ENCODE measurements around the gene BCKDK. TPM values are rescaled to one million over a fixed set of nuclear protein-coding genes. Genes with fewer than 3 reads are reported as not detected.
"Not testable (repeated sequence)": the region's sequence is repeated elsewhere in the genome, so short reads cannot be mapped to it uniquely, and the experiment has no call there.

BCKDK gene
- total RNA-seq, 1 donor = 30.0 TPM

GRCh38 chr16:31136287-31136662 is 28.1 kb downstream of the BCKDK start:
- Histone ChIP-seq H3K9me3 (ENCODE audit: low read depth, low read length) (no peaks in the 10 kb centered on the region), H3K4me1 (ENCODE audit: insufficient read depth, low read length) (peaks cover 11% of the 10 kb centered on the region), H4K20me1 (ENCODE audit: insufficient read depth, low read length) (no peaks in the 10 kb centered on the region), H3K36me3 (ENCODE audit: insufficient read depth, low read length) (no peaks in the 10 kb centered on the region), H3K4me3 (ENCODE audit: insufficient read depth, low read length) (no peak overlapping the region), H3K4me2 (ENCODE audit: insufficient read depth, low read length) (no peak overlapping the region), H3K27me3 (ENCODE audit: insufficient read depth, low read length) (peaks cover 4% of the 10 kb centered on the region), H2AFZ (ENCODE audit: low read length) (no peak overlapping the region), H3K79me2 (ENCODE audit: insufficient read depth, low read length) (no peaks in the 10 kb centered on the region), H3K27ac (ENCODE audit: low read depth, low read length) (no peak overlapping the region)
- TF ChIP-seq, protein P1, sequence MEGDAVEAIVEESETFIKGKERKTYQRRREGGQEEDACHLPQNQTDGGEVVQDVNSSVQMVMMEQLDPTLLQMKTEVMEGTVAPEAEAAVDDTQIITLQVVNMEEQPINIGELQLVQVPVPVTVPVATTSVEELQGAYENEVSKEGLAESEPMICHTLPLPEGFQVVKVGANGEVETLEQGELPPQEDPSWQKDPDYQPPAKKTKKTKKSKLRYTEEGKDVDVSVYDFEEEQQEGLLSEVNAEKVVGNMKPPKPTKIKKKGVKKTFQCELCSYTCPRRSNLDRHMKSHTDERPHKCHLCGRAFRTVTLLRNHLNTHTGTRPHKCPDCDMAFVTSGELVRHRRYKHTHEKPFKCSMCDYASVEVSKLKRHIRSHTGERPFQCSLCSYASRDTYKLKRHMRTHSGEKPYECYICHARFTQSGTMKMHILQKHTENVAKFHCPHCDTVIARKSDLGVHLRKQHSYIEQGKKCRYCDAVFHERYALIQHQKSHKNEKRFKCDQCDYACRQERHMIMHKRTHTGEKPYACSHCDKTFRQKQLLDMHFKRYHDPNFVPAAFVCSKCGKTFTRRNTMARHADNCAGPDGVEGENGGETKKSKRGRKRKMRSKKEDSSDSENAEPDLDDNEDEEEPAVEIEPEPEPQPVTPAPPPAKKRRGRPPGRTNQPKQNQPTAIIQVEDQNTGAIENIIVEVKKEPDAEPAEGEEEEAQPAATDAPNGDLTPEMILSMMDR (IDR thresholded peaks at IDR 0.05; ENCODE audit: extremely low read depth, low read depth, low read length) = no peak
- DNase-seq (ENCODE audit: insufficient read length, low spot score, missing footprints) = peak; percentile 57

- not testable (repeated sequence) for H3K27ac ChIP-seq (ENCODE audit: low read depth, low read length); DNase-seq (ENCODE audit: insufficient read length, low spot score, missing footprints); H3K4me3 ChIP-seq (ENCODE audit: insufficient read depth, low read length); H2AFZ ChIP-seq (ENCODE audit: low read length); H3K27me3 ChIP-seq (ENCODE audit: insufficient read depth, low read length); H3K4me2 ChIP-seq (ENCODE audit: insufficient read depth, low read length); H4K20me1 ChIP-seq (ENCODE audit: insufficient read depth, low read length); H3K9me3 ChIP-seq (ENCODE audit: low read depth, low read length); H3K79me2 ChIP-seq (ENCODE audit: insufficient read depth, low read length); H3K36me3 ChIP-seq (ENCODE audit: insufficient read depth, low read length)
- peaks cover 18% of the 10 kb centered on the region for H3K4me1 ChIP-seq (ENCODE audit: insufficient read depth, low read length)
These were observed 28.8 kb downstream of the BCKDK start for GRCh38 chr16:31136822-31137499.

- H4K20me1 ChIP-seq (ENCODE audit: insufficient read depth, low read length) = no peaks in the 10 kb centered on the region
- H2AFZ ChIP-seq (ENCODE audit: low read length) = peak overlapping the region; percentile 63
- peak overlapping the region; percentile 30 for H3K4me3 ChIP-seq (ENCODE audit: insufficient read depth, low read length)
- H3K36me3 ChIP-seq (ENCODE audit: insufficient read depth, low read length) = no peaks in the 10 kb centered on the region
- peaks cover 4% of the 10 kb centered on the region for H3K27me3 ChIP-seq (ENCODE audit: insufficient read depth, low read length)
- H3K79me2 ChIP-seq (ENCODE audit: insufficient read depth, low read length) = no peaks in the 10 kb centered on the region
- no peak overlapping the region for H3K27ac ChIP-seq (ENCODE audit: low read depth, low read length)
- peaks cover 22% of the 10 kb centered on the region for H3K4me1 ChIP-seq (ENCODE audit: insufficient read depth, low read length)
- DNase-seq (ENCODE audit: insufficient read length, low spot score, missing footprints) = peak; percentile 96
- TF ChIP-seq, protein P1 (IDR thresholded peaks at IDR 0.05; ENCODE audit: extremely low read depth, low read depth, low read length) = no peak
- no peaks in the 10 kb centered on the region for H3K9me3 ChIP-seq (ENCODE audit: low read depth, low read length)
- peak overlapping the region; percentile 43 for H3K4me2 ChIP-seq (ENCODE audit: insufficient read depth, low read length)
These were observed 30.7 kb downstream of the BCKDK start for GRCh38 chr16:31138621-31139578.

- DNase-seq (ENCODE audit: insufficient read length, low spot score, missing footprints); H3K4me3 ChIP-seq (ENCODE audit: insufficient read depth, low read length); H3K36me3 ChIP-seq (ENCODE audit: insufficient read depth, low read length); H3K27ac ChIP-seq (ENCODE audit: low read depth, low read length); H4K20me1 ChIP-seq (ENCODE audit: insufficient read depth, low read length); H3K27me3 ChIP-seq (ENCODE audit: insufficient read depth, low read length); H3K79me2 ChIP-seq (ENCODE audit: insufficient read depth, low read length); H3K4me2 ChIP-seq (ENCODE audit: insufficient read depth, low read length); H3K9me3 ChIP-seq (ENCODE audit: low read depth, low read length); H2AFZ ChIP-seq (ENCODE audit: low read length): not testable (repeated sequence)
- peaks cover 19% of the 10 kb centered on the region for H3K4me1 ChIP-seq (ENCODE audit: insufficient read depth, low read length)
These were observed 32.9 kb downstream of the BCKDK start for GRCh38 chr16:31141071-31141469.
